GM18511 (cell line): ENCODE data around the gene HYAL3.
"Not testable (repeated sequence)": the region's sequence is repeated elsewhere in the genome, so short reads cannot be mapped to it uniquely, and the experiment has no call there.

Experiments used
- ATAC-seq: cut with Tn5 transposase; IDR thresholded peaks from one replicate; pipeline ENCODE4 v1.9.1; 2021; ENCODE audit warnings: mild to moderate bottlenecking, moderate library complexity; ENCODE audit not compliant: unreplicated experiment

Gene HYAL3

GRCh38 chr3:50259432-50260026 lies 39.7 kb downstream of the HYAL3 start:
- ATAC-seq = peak; percentile 38

- no peak for ATAC-seq
Observed at GRCh38 chr3:50258979-50259378, 40.2 kb downstream of the HYAL3 start.

- no peak for ATAC-seq
Observed at GRCh38 chr3:50258029-50258680, 41.0 kb downstream of the HYAL3 start.

GRCh38 chr3:50256978-50257890 lies 42.0 kb downstream of the HYAL3 start:
- no peak for ATAC-seq

- no peak for ATAC-seq
Observed at GRCh38 chr3:50255251-50255615, 44.0 kb downstream of the HYAL3 start.

- ATAC-seq = no peak
Observed at GRCh38 chr3:50254577-50255250, 44.5 kb downstream of the HYAL3 start.

GRCh38 chr3:50251220-50251619 lies 48.0 kb downstream of the HYAL3 start:
- ATAC-seq = no peak

GRCh38 chr3:50250514-50250913 lies 48.7 kb downstream of the HYAL3 start:
- no peak for ATAC-seq

- no peak for ATAC-seq
Observed at GRCh38 chr3:50249457-50249856, 49.7 kb downstream of the HYAL3 start.

- ATAC-seq = no peak
Observed at GRCh38 chr3:50248387-50248786, 50.8 kb downstream of the HYAL3 start.

GRCh38 chr3:50246517-50246954 lies 52.7 kb downstream of the HYAL3 start:
- peak; percentile 64 for ATAC-seq

- peak; percentile 79 for ATAC-seq
Observed at GRCh38 chr3:50245831-50246516, 53.2 kb downstream of the HYAL3 start.

GRCh38 chr3:50245251-50245745 lies 53.9 kb downstream of the HYAL3 start:
- no peak for ATAC-seq

- ATAC-seq = not testable (repeated sequence)
Observed at GRCh38 chr3:50244813-50245212, 54.4 kb downstream of the HYAL3 start.

GRCh38 chr3:50243543-50243895 lies 55.7 kb downstream of the HYAL3 start:
- ATAC-seq = no peak

GRCh38 chr3:50242851-50243542 lies 56.2 kb downstream of the HYAL3 start:
- ATAC-seq = no peak
